AG10803 (cell line): Measurements from ENCODE around the gene CD86.
A peak's percentile ranks its signal among the peaks of the same experiment; 100 is the strongest.
"Not testable (repeated sequence)": the region's sequence is repeated elsewhere in the genome, so short reads cannot be mapped to it uniquely, and the experiment has no call there.

Source experiments
- DNase-seq: peaks from one replicate; pipeline ENCODE4 v3.0.0; 2010; ENCODE audit warnings: low read depth
- H3K4me3 ChIP-seq: 2 replicates; pipeline ENCODE4 v1.5.1; 2011; ENCODE audit warnings: mild to moderate bottlenecking, low read length, control low read depth
- TF ChIP-seq, protein P1 (sequence below): conservative IDR thresholded peaks from 2 replicates; pipeline ENCODE4 v1.5.1; 2011; ENCODE audit warnings: mild to moderate bottlenecking, low read length, control low read depth, inconsistent platforms

Gene CD86

DNA sequence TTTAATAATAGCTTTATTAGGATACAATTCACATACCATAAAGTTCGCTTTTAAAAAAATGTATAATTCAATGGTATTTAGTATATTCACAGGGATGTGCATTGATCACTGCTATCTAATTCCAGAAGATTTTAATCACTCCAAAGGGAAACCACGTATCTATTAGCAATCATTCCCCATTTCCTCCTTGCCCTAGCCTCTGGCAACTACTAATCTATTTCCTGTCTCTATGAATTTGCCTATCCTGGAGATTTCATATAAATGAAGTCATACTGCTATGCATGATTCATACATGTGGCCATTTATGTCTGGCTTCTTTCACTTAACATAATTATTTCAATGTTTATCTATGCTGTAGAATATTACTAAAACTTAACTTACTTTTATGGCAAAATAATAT is 96.3 kb downstream of the CD86 start:
- H3K4me3 ChIP-seq: no peak overlapping the region
- TF ChIP-seq, protein P1, sequence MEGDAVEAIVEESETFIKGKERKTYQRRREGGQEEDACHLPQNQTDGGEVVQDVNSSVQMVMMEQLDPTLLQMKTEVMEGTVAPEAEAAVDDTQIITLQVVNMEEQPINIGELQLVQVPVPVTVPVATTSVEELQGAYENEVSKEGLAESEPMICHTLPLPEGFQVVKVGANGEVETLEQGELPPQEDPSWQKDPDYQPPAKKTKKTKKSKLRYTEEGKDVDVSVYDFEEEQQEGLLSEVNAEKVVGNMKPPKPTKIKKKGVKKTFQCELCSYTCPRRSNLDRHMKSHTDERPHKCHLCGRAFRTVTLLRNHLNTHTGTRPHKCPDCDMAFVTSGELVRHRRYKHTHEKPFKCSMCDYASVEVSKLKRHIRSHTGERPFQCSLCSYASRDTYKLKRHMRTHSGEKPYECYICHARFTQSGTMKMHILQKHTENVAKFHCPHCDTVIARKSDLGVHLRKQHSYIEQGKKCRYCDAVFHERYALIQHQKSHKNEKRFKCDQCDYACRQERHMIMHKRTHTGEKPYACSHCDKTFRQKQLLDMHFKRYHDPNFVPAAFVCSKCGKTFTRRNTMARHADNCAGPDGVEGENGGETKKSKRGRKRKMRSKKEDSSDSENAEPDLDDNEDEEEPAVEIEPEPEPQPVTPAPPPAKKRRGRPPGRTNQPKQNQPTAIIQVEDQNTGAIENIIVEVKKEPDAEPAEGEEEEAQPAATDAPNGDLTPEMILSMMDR: no peak
- DNase-seq: no peak

DNA sequence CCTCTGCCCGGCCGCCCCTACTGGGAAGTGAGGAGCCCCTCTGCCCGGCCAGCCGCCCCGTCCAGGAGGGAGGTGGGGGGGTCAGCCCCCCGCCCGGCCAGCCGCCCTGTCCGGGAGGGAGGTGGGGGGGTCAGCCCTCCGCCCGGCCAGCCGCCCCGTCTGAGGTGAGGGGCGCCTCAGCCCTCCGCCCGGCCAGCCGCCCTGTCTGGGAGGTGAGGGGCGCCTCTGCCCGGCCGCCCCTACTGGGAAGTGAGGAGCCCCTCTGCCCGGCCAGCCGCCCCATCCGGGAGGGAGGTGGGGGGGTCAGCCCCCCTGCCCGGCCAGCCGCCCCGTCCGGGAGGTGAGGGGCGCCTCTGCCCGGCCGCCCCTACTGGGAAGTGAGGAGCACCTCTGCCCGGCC is 109.8 kb downstream of the CD86 start:
- not testable (repeated sequence) for DNase-seq, H3K4me3 ChIP-seq

DNA sequence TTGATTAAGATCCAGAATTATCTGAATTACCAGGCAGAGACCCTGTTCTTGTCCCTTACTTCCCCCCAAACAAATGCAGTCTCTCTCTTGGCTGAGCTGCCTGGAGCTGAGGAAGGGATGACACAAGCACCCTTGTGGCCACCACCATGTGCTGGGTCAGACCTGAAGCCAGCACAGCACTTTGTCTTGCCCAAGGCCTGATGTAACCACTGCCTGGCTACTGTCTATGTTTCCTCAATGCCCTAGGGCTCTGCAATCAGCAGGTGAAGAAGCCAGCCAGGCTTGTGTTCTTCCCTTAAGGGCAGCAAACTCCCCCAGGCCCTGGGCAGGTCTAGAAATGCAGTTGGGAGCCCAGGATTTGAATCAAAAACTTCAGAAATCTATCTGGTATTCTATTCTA is 112.5 kb downstream of the CD86 start:
- TF ChIP-seq, protein P1: no peak
- DNase-seq: no peak
- H3K4me3 ChIP-seq: no peak overlapping the region

DNA sequence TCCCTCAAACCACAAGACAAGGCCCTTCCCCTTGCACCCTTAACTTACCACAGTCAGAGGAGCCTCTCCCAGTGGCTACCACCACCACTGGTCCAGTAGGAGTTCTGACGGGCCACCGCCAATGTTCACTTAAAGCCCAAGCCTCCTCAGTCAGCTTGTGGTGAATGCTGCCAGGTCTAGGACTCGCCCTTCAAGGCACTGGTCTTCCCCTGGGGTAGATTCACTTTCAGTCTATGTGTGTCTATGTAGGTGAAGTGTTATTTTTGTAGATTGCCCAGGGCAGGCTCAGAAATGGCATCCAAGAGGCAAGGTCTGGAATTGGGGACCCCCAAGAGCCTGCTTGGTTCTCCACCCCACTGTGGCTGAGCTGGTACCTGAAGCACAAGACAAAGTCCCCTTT is 112.9 kb downstream of the CD86 start:
- TF ChIP-seq, protein P1: no peak

DNA sequence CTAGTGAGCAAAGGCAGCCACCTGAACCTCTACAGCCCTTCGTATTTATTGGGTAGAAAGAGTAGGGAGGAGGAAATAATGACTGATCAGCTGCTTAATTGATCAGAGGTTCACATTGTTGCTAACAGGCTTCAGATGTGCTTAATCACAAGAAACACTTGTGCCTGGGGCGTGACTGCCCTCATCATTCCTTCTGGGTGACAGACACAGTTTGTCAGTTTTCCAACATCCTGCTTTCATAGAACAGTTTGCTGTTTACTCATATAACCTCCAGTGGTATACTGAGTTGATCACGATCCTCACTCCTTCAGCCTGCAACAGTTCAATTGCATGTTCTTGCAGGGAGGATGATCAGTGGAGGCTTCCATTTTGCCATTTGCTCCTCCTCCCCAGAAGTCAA is 114.7 kb downstream of the CD86 start:
- peak; percentile 6 for DNase-seq
- TF ChIP-seq, protein P1: no peak
- H3K4me3 ChIP-seq: no peak overlapping the region

More for the DNA sequence above, 112.9 kb downstream of the CD86 start:
- H3K4me3 ChIP-seq: no peak overlapping the region
- no peak for DNase-seq
